HEK293 (cell line): ENCODE measurements around the gene IGFBP4.

Experiments used
- CTCF ChIA-PET: fragments of 350-600 bp; formaldehyde crosslinking; extraction: SDS; loops from one replicate; lab custom pipeline; 2021; ENCODE audit warnings: antibody characterized with exemption; lab: Yijun Ruan, JAX
- POLR2A ChIA-PET: fragments of 300-600 bp; formaldehyde crosslinking; extraction: SDS; loops from one replicate; lab custom pipeline; 2020; ENCODE audit warnings: antibody characterized with exemption, inconsistent platforms; lab: Yijun Ruan, JAX
- H3K27ac ChIP-seq: fragments of 200-500 bp; sonication (Bioruptor generic); 2 replicates; pipeline ENCODE4 v1.5.1; 2014; ENCODE audit warnings: low read depth, low read length, control low read depth, inconsistent platforms; ENCODE audit errors: extremely low read depth
- H3K36me3 ChIP-seq, 2 experiments: fragments of 200-500 bp in 1 of 2; sonication (Bioruptor generic) in 1 of 2; 1 replicate in 1 of 2; 2 replicates in 1 of 2; pipeline ENCODE4 v1.5.1; 2014 to 2017; ENCODE audit warnings: inconsistent platforms in 2 of 2, low read length in 2 of 2; ENCODE audit not compliant: control insufficient read depth in 2 of 2, insufficient read depth in 1 of 2
- H3K4me1 ChIP-seq: fragments of 200-500 bp; sonication (Bioruptor generic); 2 replicates; pipeline ENCODE4 v1.5.1; 2014; ENCODE audit warnings: mild to moderate bottlenecking, low read length, inconsistent platforms; ENCODE audit not compliant: control insufficient read depth, insufficient read depth
- H3K4me3 ChIP-seq: 2 replicates; pipeline ENCODE4 v1.5.1; 2011; ENCODE audit warnings: low read depth, mild to moderate bottlenecking, control low read depth, low read length, moderate library complexity
- H3K9me3 ChIP-seq: fragments of 200-500 bp; sonication (Bioruptor generic); 2 replicates; pipeline ENCODE4 v1.5.1; 2014; ENCODE audit warnings: low read depth, low read length, inconsistent platforms; ENCODE audit not compliant: control insufficient read depth, insufficient read depth
- AEBP2 ChIP-seq: fragments of 450-650 bp; formaldehyde crosslinking; IDR thresholded peaks from 2 replicates; pipeline ENCODE4 v1.5.1; 2016; ENCODE audit warnings: missing biosample characterization, missing genetic modification characterization, borderline replicate concordance
- CTCF ChIP-seq: fragments of 450-650 bp; formaldehyde crosslinking; IDR thresholded peaks from 2 replicates; pipeline ENCODE4 v1.5.1; 2016; ENCODE audit warnings: missing biosample characterization, missing genetic modification characterization
- GLI4 ChIP-seq: fragments of 450-650 bp; formaldehyde crosslinking; IDR thresholded peaks from 2 replicates; pipeline ENCODE4 v1.5.1; 2016; ENCODE audit warnings: missing biosample characterization, missing genetic modification characterization
- HIC1 ChIP-seq: fragments of 450-650 bp; formaldehyde crosslinking; IDR thresholded peaks from 2 replicates; pipeline ENCODE4 v1.5.1; 2016; ENCODE audit warnings: missing biosample characterization, missing genetic modification characterization
- KLF10 ChIP-seq: fragments of 450-650 bp; IDR thresholded peaks from 2 replicates; pipeline ENCODE4 v1.5.1; 2018; ENCODE audit warnings: missing biosample characterization, mild to moderate bottlenecking, missing genetic modification characterization
- SCRT2 ChIP-seq: fragments of 450-650 bp; formaldehyde crosslinking; IDR thresholded peaks from 2 replicates; pipeline ENCODE4 v1.5.1; 2016; ENCODE audit warnings: missing biosample characterization, missing genetic modification characterization
- ZBTB11 ChIP-seq: fragments of 450-650 bp; formaldehyde crosslinking; conservative IDR thresholded peaks from 2 replicates; pipeline ENCODE4 v1.5.1; 2016; ENCODE audit warnings: low read depth, missing biosample characterization, missing genetic modification characterization
- ZNF132 ChIP-seq: fragments of 450-650 bp; formaldehyde crosslinking; IDR thresholded peaks from 2 replicates; pipeline ENCODE4 v1.5.1; 2017; ENCODE audit warnings: missing biosample characterization, missing genetic modification characterization, borderline replicate concordance
- ZNF138 ChIP-seq: fragments of 450-650 bp; formaldehyde crosslinking; IDR thresholded peaks from 2 replicates; pipeline ENCODE4 v1.5.1; 2016; ENCODE audit warnings: missing biosample characterization, missing genetic modification characterization, borderline replicate concordance
- ZNF146 ChIP-seq: fragments of 450-650 bp; formaldehyde crosslinking; IDR thresholded peaks from 2 replicates; pipeline ENCODE4 v1.5.1; 2016; ENCODE audit warnings: missing biosample characterization, missing genetic modification characterization
- ZNF155 ChIP-seq: fragments of 450-650 bp; formaldehyde crosslinking; IDR thresholded peaks from 2 replicates; pipeline ENCODE4 v1.5.1; 2016; ENCODE audit warnings: missing biosample characterization, missing genetic modification characterization
- ZNF19 ChIP-seq: fragments of 450-650 bp; formaldehyde crosslinking; IDR thresholded peaks from 2 replicates; pipeline ENCODE4; 2016; ENCODE audit warnings: missing biosample characterization, missing genetic modification characterization, low read depth
- ZNF37A ChIP-seq: fragments of 450-650 bp; IDR thresholded peaks from 2 replicates; pipeline ENCODE4 v1.5.1; 2018; ENCODE audit warnings: missing biosample characterization, missing genetic modification characterization
- ZNF48 ChIP-seq: fragments of 450-650 bp; formaldehyde crosslinking; IDR thresholded peaks from 2 replicates; pipeline ENCODE4 v1.5.1; 2016; ENCODE audit warnings: missing biosample characterization, missing genetic modification characterization
- ZNF501 ChIP-seq: fragments of 450-650 bp; formaldehyde crosslinking; IDR thresholded peaks from 2 replicates; pipeline ENCODE4 v1.5.1; 2016; ENCODE audit warnings: missing biosample characterization, missing genetic modification characterization
- ZNF544 ChIP-seq: fragments of 450-650 bp; formaldehyde crosslinking; IDR thresholded peaks from 2 replicates; pipeline ENCODE4 v1.5.0; 2017; ENCODE audit warnings: missing biosample characterization, missing genetic modification characterization
- ZNF548 ChIP-seq: fragments of 450-650 bp; formaldehyde crosslinking; IDR thresholded peaks from 2 replicates; pipeline ENCODE4 v1.5.1; 2016; ENCODE audit warnings: missing biosample characterization, missing genetic modification characterization
- ZNF654 ChIP-seq: fragments of 450-650 bp; formaldehyde crosslinking; IDR thresholded peaks from 2 replicates; pipeline ENCODE4 v1.5.1; 2016; ENCODE audit warnings: low read depth, missing biosample characterization, missing genetic modification characterization
- ZNF664 ChIP-seq: fragments of 450-650 bp; formaldehyde crosslinking; IDR thresholded peaks from 2 replicates; pipeline ENCODE4 v1.5.1; 2016; ENCODE audit warnings: missing biosample characterization, missing genetic modification characterization
- ZNF792 ChIP-seq: fragments of 450-650 bp; formaldehyde crosslinking; IDR thresholded peaks from 2 replicates; pipeline ENCODE4 v1.5.1; 2016; ENCODE audit warnings: missing biosample characterization, missing genetic modification characterization
- ZSCAN4 ChIP-seq: fragments of 450-650 bp; formaldehyde crosslinking; IDR thresholded peaks from 2 replicates; pipeline ENCODE4 v1.5.1; 2017; ENCODE audit warnings: missing biosample characterization, missing genetic modification characterization

IGFBP4 gene

GRCh38 chr17:40399185-40399584 is 44.1 kb upstream of the IGFBP4 start:
- H3K4me3 ChIP-seq = no peak overlapping the region
- ChIA-PET POLR2A (interaction anchor here (0.6 to 1.7 kb wide), 3 partner anchors 19 to 134 kb away, joined by 3 to 8 read pairs (median 3); partner anchors contain the start of gene TOP2A), CTCF (interaction anchor here (0.6 to 4.5 kb wide), 17 partner anchors 9 to 161 kb away, joined by 3 to 45 read pairs (median 5); partner anchors contain the start of genes GJD3 and TOP2A)
- H3K27ac ChIP-seq = no peak overlapping the region
- TF ChIP-seq ZNF654 (tag by site-specific recombination) = peak; percentile 48
- TF ChIP-seq ZNF19 = no peak
- no peaks in the 10 kb centered on the region for H3K4me1 ChIP-seq
- H3K36me3 ChIP-seq = peaks cover 100% of the 10 kb centered on the region in 2 experiments
- H3K9me3 ChIP-seq = no peaks in the 10 kb centered on the region

GRCh38 chr17:40402668-40403067 is 40.6 kb upstream of the IGFBP4 start:
- no peaks in the 10 kb centered on the region for H3K4me1 ChIP-seq
- TF ChIP-seq ZNF664 (tag by site-specific recombination) = no peak
- TF ChIP-seq ZSCAN4 = no peak
- no peak for TF ChIP-seq KLF10 (tag by site-specific recombination)
- TF ChIP-seq AEBP2 (tag by site-specific recombination) = no peak
- TF ChIP-seq HIC1 (tag by site-specific recombination) = no peak
- TF ChIP-seq ZNF132 (tag by site-specific recombination) = no peak
- no peak for TF ChIP-seq SCRT2
- peaks cover 97 to 100% of the 10 kb centered on the region in 2 experiments for H3K36me3 ChIP-seq
- no peaks in the 10 kb centered on the region for H3K9me3 ChIP-seq
- CTCF ChIA-PET = interaction anchor here (0.7 to 4.4 kb wide), 5 partner anchors 9 to 159 kb away, joined by 3 to 50 read pairs (median 3); no protein-coding TSS in a partner anchor
- H3K4me3 ChIP-seq = no peak overlapping the region
- POLR2A ChIA-PET = interaction anchor here (1.0 to 1.2 kb wide), 3 partner anchors 15 to 130 kb away, joined by 3 to 7 read pairs (median 4); partner anchors contain the start of gene TOP2A
- H3K27ac ChIP-seq = no peak overlapping the region

- H3K27ac ChIP-seq = peak overlapping the region; percentile 14; the same call in 1 of the 2 replicates
- ChIA-PET CTCF (interaction anchor here (1.4 to 4.4 kb wide), 2 partner anchors 9 to 130 kb away, joined by 3 to 50 read pairs; no protein-coding TSS in a partner anchor), POLR2A (interaction anchor here (1.1 to 1.3 kb wide), 2 partner anchors 11 to 14 kb away, joined by 3 to 4 read pairs; partner anchors contain the start of gene TOP2A)
- H3K36me3 ChIP-seq = peaks cover 97 to 100% of the 10 kb centered on the region in 2 experiments
- H3K4me1 ChIP-seq = no peaks in the 10 kb centered on the region
- no peak overlapping the region for H3K4me3 ChIP-seq
- no peak for TF ChIP-seq ZNF37A (tag by site-specific recombination)
- no peak for TF ChIP-seq ZNF155 (tag by site-specific recombination)
- TF ChIP-seq ZNF544 (tag by site-specific recombination) = no peak
- TF ChIP-seq ZNF792 (tag by site-specific recombination) = no peak
- no peak for TF ChIP-seq CTCF (tag by site-specific recombination)
- no peak for TF ChIP-seq ZNF548
- TF ChIP-seq ZNF501 (tag by site-specific recombination) = no peak
- TF ChIP-seq ZNF138 = no peak
- TF ChIP-seq ZNF48 = no peak
- TF ChIP-seq GLI4 (tag by site-specific recombination) = no peak
- TF ChIP-seq ZNF146 (tag by site-specific recombination) = no peak
- TF ChIP-seq ZBTB11 = no peak
- no peaks in the 10 kb centered on the region for H3K9me3 ChIP-seq
Observed at GRCh38 chr17:40404003-40404402, 39.2 kb upstream of the IGFBP4 start.
